K562 (cell line): ENCODE results near the gene EIF4E2. TPM values are rescaled to one million over a fixed set of nuclear protein-coding genes. Genes with fewer than 3 reads are reported as not detected.

Experiments
- ATAC-seq: fragments of 200-7000 bp; cut with Tn5 transposase; 3 replicates; pipeline ENCODE4 v1.9.1; 2020; ENCODE audit warnings: moderate library complexity
- BruUV-seq: library from RNA; stranded (reverse); fragments of 400-500 nt; replicated peaks from 2 replicates; lab custom pipeline; 2021; lab: Mats Ljungman, UMichigan
- CTCF ChIA-PET: fragments of 300-600 bp; formaldehyde crosslinking; extraction: SDS; loops from one replicate; lab custom pipeline; 2021; ENCODE audit warnings: low intra/inter-chr PET ratio; lab: Yijun Ruan, JAX
- POLR2A ChIA-PET: fragments of 300-600, 350-650 bp; sonication (Branson Sonifier 250); formaldehyde crosslinking; extraction: SDS; loops from one replicate; lab custom pipeline; 2021; ENCODE audit warnings: antibody characterized with exemption, inconsistent platforms; lab: Yijun Ruan, JAX
- DNase-seq, 4 experiments: peaks; one replicate each; pipeline versions ENCODE4 v3.0.0 to v3.0.0-alpha.2; 2011 to 2018; ENCODE audit warnings: low spot score in 3 of 4, mixed read lengths in 3 of 4; ENCODE audit errors: extremely low read depth in 1 of 4
- FAIRE-seq: peaks from 2 replicates; lab custom pipeline; 2011; peaks lifted over from hg19 to GRCh38; lab: Jason Lieb, UNC
- H2AFZ ChIP-seq: 2 replicates; pipeline ENCODE4 v1.6.0; 2011; ENCODE audit warnings: low read depth, low read length, control low read depth, inconsistent platforms
- H3K27ac ChIP-seq: fragments of 200-600 bp; 3 replicates; pipeline ENCODE4 v1.8.0; 2011; ENCODE audit warnings: low read depth, mild to moderate bottlenecking, control low read depth, inconsistent platforms, low read length, moderate library complexity, mixed read lengths; ENCODE audit errors: extremely low read depth
- H3K27me3 ChIP-seq, 2 experiments: fragments of 300-600 bp in 1 of 2; 2 replicates in 1 of 2; 3 replicates in 1 of 2; pipeline versions ENCODE4 v1.6.0 to v1.8.0; 2011; ENCODE audit warnings: inconsistent platforms in 2 of 2, low read length in 2 of 2, mild to moderate bottlenecking in 1 of 2, mixed read lengths in 1 of 2, moderate library complexity in 1 of 2; ENCODE audit not compliant: control insufficient read depth in 2 of 2, insufficient read depth in 2 of 2
- H3K36me3 ChIP-seq: fragments of 300-600 bp; 3 replicates; pipeline ENCODE4 v1.8.0; 2011; ENCODE audit warnings: mild to moderate bottlenecking, low read length, inconsistent platforms; ENCODE audit not compliant: control insufficient read depth, insufficient read depth
- H3K4me1 ChIP-seq, 2 experiments: fragments of 200-600 bp in 1 of 2; replicated peaks in 1 of 2; 2 replicates in 1 of 2; 3 replicates in 1 of 2; pipeline versions ENCODE4 v1.5.1 to v1.8.0; 2011; ENCODE audit warnings: inconsistent platforms in 2 of 2, low read length in 2 of 2, mild to moderate bottlenecking in 1 of 2, mixed read lengths in 1 of 2, moderate library complexity in 1 of 2; ENCODE audit not compliant: control insufficient read depth in 2 of 2, insufficient read depth in 2 of 2
- H3K4me2 ChIP-seq: 2 replicates; pipeline ENCODE4 v1.6.1; 2011; ENCODE audit warnings: low read length, control low read depth, inconsistent platforms, mixed read lengths; ENCODE audit not compliant: insufficient read depth
- H3K4me3 ChIP-seq: fragments of 200-600 bp; sonication (generic), shearing (Covaris generic); 2 replicates; pipeline ENCODE4 v1.5.1; 2016; ENCODE audit warnings: control low read depth, inconsistent platforms
- H3K79me2 ChIP-seq: fragments of 200-600 bp; 3 replicates; pipeline ENCODE4 v1.8.0; 2011; ENCODE audit warnings: low read length, inconsistent platforms; ENCODE audit not compliant: control insufficient read depth, insufficient read depth
- H3K9ac ChIP-seq, 2 experiments: 2 replicates each; pipeline versions ENCODE4 v1.6.0 to v1.6.1; 2011; ENCODE audit warnings: low read depth in 2 of 2, low read length in 2 of 2, control low read depth in 1 of 2, inconsistent platforms in 1 of 2, mild to moderate bottlenecking in 1 of 2, mixed read lengths in 1 of 2; ENCODE audit not compliant: insufficient read depth in 1 of 2
- H3K9me1 ChIP-seq: one replicate; pipeline ENCODE4 v1.6.0; 2011; ENCODE audit warnings: inconsistent platforms, mild to moderate bottlenecking, low read length, moderate library complexity; ENCODE audit not compliant: control insufficient read depth, insufficient read depth
- H3K9me3 ChIP-seq: replicated peaks from 2 replicates; pipeline ENCODE4 v1.5.1; 2011; ENCODE audit warnings: low read depth, low read length, inconsistent platforms; ENCODE audit not compliant: control insufficient read depth, insufficient read depth
- H4K20me1 ChIP-seq: replicated peaks from 2 replicates; pipeline ENCODE4 v1.6.1; 2011; ENCODE audit warnings: low read length, inconsistent platforms, mixed read lengths; ENCODE audit not compliant: control insufficient read depth, insufficient read depth
- ADNP ChIP-seq: fragments of 200-800 bp; sonication (Bioruptor generic); IDR thresholded peaks from 2 replicates; pipeline ENCODE4 v1.6.1; 2016; ENCODE audit warnings: missing genetic modification characterization, missing compliant biosample characterization
- CBX8 ChIP-seq: fragments of 200-600 bp; sonication (generic); IDR thresholded peaks from 2 replicates; pipeline ENCODE4 v1.6.1; 2012; ENCODE audit warnings: borderline replicate concordance, mixed run types, low read depth, mild to moderate bottlenecking, moderate library complexity, mixed read lengths, low read length, control low read depth, inconsistent platforms; ENCODE audit not compliant: poor library complexity, severe bottlenecking; ENCODE audit errors: extremely low read depth
- COPS2 ChIP-seq: fragments of 450-650 bp; conservative IDR thresholded peaks from 2 replicates; pipeline ENCODE4 v1.6.1; 2016; ENCODE audit warnings: mild to moderate bottlenecking, moderate library complexity
- CXXC5 ChIP-seq: fragments of 250-450 bp; sonication (Bioruptor Pico); IDR thresholded peaks from 2 replicates; pipeline ENCODE4 v1.8.0; 2022; ENCODE audit warnings: inconsistent platforms, mild to moderate bottlenecking, moderate library complexity
- DIDO1 ChIP-seq: fragments of 450-650 bp; IDR thresholded peaks from 2 replicates; pipeline ENCODE4 v1.6.1; 2016; ENCODE audit warnings: low read depth, missing biosample characterization, missing genetic modification characterization
- ESRRA ChIP-seq: fragments of 450-650 bp; IDR thresholded peaks from 2 replicates; pipeline ENCODE4 v1.6.1; 2014; ENCODE audit warnings: low read depth, mild to moderate bottlenecking, moderate library complexity, borderline replicate concordance
- HDAC6 ChIP-seq: IDR thresholded peaks from 2 replicates; pipeline ENCODE4 v1.6.1; 2012; ENCODE audit warnings: low read depth, mild to moderate bottlenecking, control low read depth, inconsistent platforms, low read length, moderate library complexity
- JUN ChIP-seq, 2 experiments: sonication (generic) in 1 of 2; formaldehyde crosslinking in 1 of 2; IDR thresholded peaks; 2 replicates each; pipeline versions ENCODE4 v1.6.1 to v1.8.0; 2012 to 2022; ENCODE audit warnings: borderline replicate concordance in 2 of 2, mild to moderate bottlenecking in 2 of 2, improper control_type of control experiment in 1 of 2, low read depth in 1 of 2, low read length in 1 of 2, missing genetic modification reagents in 1 of 2
- KLF10 ChIP-seq: fragments of 250-450 bp; sonication (Bioruptor Pico); IDR thresholded peaks from 2 replicates; pipeline ENCODE4 v1.6.1; 2021; ENCODE audit warnings: matching md5 sums
- MCM7 ChIP-seq, 2 experiments: fragments of 450-650 bp; IDR thresholded peaks; 2 replicates each; pipeline ENCODE4 v1.6.1; 2016 to 2018
- MTA3 ChIP-seq: fragments of 450-650 bp; formaldehyde crosslinking; IDR thresholded peaks from 2 replicates; pipeline ENCODE4 v1.6.1; 2017; ENCODE audit warnings: mild to moderate bottlenecking, borderline replicate concordance
- NCOA6 ChIP-seq: fragments of 450-650 bp; IDR thresholded peaks from 2 replicates; pipeline ENCODE4 v1.6.1; 2017; ENCODE audit warnings: mild to moderate bottlenecking
- NUFIP1 ChIP-seq: fragments of 450-650 bp; IDR thresholded peaks from 2 replicates; pipeline ENCODE4 v1.6.1; 2018; ENCODE audit not compliant: partially characterized antibody
- PPARD ChIP-seq: fragments of 250-450 bp; sonication (Bioruptor Pico); IDR thresholded peaks from 2 replicates; pipeline ENCODE4 v1.8.0; 2022; ENCODE audit warnings: inconsistent platforms, mild to moderate bottlenecking, moderate library complexity
- RFX7 ChIP-seq: fragments of 250-450 bp; sonication (Bioruptor Pico); IDR thresholded peaks from 2 replicates; pipeline ENCODE4 v1.5.1; 2021; ENCODE audit warnings: mild to moderate bottlenecking
- ZNF347 ChIP-seq: fragments of 450-650 bp; formaldehyde crosslinking; IDR thresholded peaks from 2 replicates; pipeline ENCODE4 v1.4.0; 2020; ENCODE audit warnings: low read depth, mild to moderate bottlenecking, moderate library complexity
- ZNF740 ChIP-seq, 3 experiments: fragments of 200-800 bp in 1 of 3; sonication (Bioruptor generic) in 1 of 3; sonication (generic) in 1 of 3; formaldehyde crosslinking in 1 of 3; IDR thresholded peaks; 2 replicates each; pipeline versions ENCODE4 v1.6.1 to v1.8.0; 2016 to 2022; ENCODE audit warnings: mild to moderate bottlenecking in 2 of 3, missing compliant biosample characterization in 2 of 3, missing genetic modification characterization in 2 of 3, missing genetic modification reagents in 1 of 3
- ZNF764 ChIP-seq: fragments of 250-450 bp; sonication (Bioruptor Pico); IDR thresholded peaks from 2 replicates; pipeline ENCODE4 v1.4.0; 2020; ENCODE audit warnings: low read depth, mild to moderate bottlenecking, moderate library complexity
- WGBS: fragments of 100-300 bp; shearing (Covaris generic); methylation state at CpG from one replicate; pipeline ENCODE4 v1.1.6; 2016; ENCODE audit warnings: low coverage, mixed read lengths; ENCODE audit not compliant: insufficient coverage; ENCODE audit errors: missing lambda C conversion rate; 5-methylcytosine and 5-hydroxymethylcytosine counted together
- in situ Hi-C: fragments of 300-500 bp; cut with MboI; formaldehyde crosslinking; loops from 4 replicates; pipeline ENCODE4 v1.15.0; 2018; ENCODE audit warnings: inconsistent platforms, mixed read lengths
- intact Hi-C: fragments of 100-400 bp; cut with micrococcal nuclease; formaldehyde crosslinking; loops from 2 replicates; pipeline ENCODE4 v1.14.2; 2022
- polyA plus RNA-seq, 8 experiments: library from polyadenylated mRNA; depleted of rRNA in 4 of 8; stranded (reverse) in 5 of 8; unstranded in 3 of 8; fragments of >200 nt; fragmentation: Nextera tagmentation in 2 of 8; fragmentation: Illumina TruSeq in 1 of 8; extraction: Ambion mirVana in 2 of 8; extraction: Trizol in 1 of 8; gene quantifications; 2 replicates each; pipeline versions ENCODE4 v1.2.1 to v1.2.3, GENCODE V29; 2011 to 2014; ENCODE audit warnings: inconsistent platforms in 1 of 8, missing spikeins in 1 of 8
- total RNA-seq, 7 experiments: library from RNA; depleted of rRNA in 6 of 7; stranded (reverse); fragments of >200 nt in 6 of 7; fragmentation: Illumina TruSeq in 2 of 7; extraction: Trizol in 2 of 7; gene quantifications; 2 replicates each; pipeline versions ENCODE4 v1.2.1 to v1.2.3, GENCODE V29; 2011 to 2021; ENCODE audit warnings: low replicate concordance in 1 of 7
- TF ChIP-seq, protein P1 (sequence below): fragments of 450-650 bp; IDR thresholded peaks from 2 replicates; pipeline ENCODE4 v1.6.1; 2016; ENCODE audit warnings: antibody characterized with exemption

Gene EIF4E2
- total and polyA plus RNA-seq, 9 of the 15 experiments (the other 6 are each of a cell fraction or from before 2014, with no cell fraction given): 33.9 to 169 (median 77.5) TPM

DNA sequence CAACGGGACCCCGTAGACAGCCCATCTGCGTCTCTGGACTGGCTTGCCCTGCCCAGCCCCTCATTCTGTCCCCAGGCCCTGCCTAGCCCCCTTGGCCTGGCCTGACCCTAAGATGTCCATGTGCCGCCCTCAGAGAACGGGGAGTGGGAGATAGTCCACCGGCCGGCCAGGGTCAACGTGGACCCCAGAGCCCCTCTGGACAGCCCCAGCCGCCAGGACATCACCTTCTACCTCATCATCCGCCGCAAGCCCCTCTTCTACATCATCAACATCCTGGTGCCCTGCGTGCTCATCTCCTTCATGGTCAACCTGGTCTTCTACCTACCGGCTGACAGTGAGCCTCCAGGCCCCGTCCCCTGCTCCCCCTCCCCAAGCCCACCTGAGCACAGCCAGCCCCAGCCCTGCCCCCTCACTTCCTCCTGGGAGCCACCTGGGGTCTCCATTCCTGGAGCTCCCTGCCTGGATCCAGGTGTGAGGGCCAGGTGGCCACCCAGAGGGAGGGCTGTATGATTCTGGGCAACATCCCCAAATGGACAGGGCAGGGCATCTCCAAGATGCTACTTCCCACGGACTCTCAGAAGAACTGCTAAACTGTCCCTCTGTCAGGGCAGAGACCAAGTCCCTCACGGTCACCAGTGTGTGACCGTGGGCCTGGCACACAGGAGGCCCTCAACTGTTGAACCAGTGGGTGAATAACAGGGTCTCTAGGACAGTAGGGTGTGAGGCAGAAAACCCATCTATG is 20.5 kb upstream of the EIF4E2 start:
- H3K4me1 ChIP-seq: peaks cover 0 to 3% of the 10 kb centered on the region in 2 experiments; a peak in 2 of 5 replicates
- H4K20me1 ChIP-seq: no peaks in the 10 kb centered on the region
- WGBS: 7% methylated on average over 12 of the region's 17 CpGs
- FAIRE-seq (no peak), DNase-seq (no peak), ATAC-seq (no peak)
- intact Hi-C loops (no loop called here), in situ Hi-C loops (no loop called here)
- H3K9me1 ChIP-seq: no peaks in the 10 kb centered on the region
- POLR2A ChIA-PET: no interaction called here
- peaks cover 0 to 33% of the 10 kb centered on the region in 2 experiments; a peak in 2 of 5 replicates for H3K27me3 ChIP-seq
- H3K27ac ChIP-seq: no peak overlapping the region
- TF ChIP-seq, protein P1, sequence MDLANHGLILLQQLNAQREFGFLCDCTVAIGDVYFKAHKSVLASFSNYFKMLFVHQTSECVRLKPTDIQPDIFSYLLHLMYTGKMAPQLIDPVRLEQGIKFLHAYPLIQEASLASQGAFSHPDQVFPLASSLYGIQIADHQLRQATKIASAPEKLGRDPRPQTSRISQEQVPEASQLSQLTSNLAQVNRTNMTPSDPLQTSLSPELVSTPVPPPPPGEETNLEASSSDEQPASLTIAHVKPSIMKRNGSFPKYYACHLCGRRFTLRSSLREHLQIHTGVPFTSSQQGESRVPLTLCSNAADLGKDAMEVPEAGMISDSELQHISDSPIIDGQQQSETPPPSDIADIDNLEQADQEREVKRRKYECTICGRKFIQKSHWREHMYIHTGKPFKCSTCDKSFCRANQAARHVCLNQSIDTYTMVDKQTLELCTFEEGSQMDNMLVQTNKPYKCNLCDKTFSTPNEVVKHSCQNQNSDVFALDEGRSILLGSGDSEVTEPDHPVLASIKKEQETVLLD: no peak
- TF ChIP-seq NCOA6 (no peak), MTA3 (no peak), ADNP (tag) (no peak), HDAC6 (no peak), CXXC5 (CRISPR knock-in tag) (no peak), KLF10 (CRISPR knock-in tag) (no peak), DIDO1 (tag) (no peak), ZNF740 (CRISPR knock-in tag; IDR thresholded peaks at IDR 0.05) (no peak), ZNF740 (tag; IDR thresholded peaks at IDR 0.05) (no peak), PPARD (no peak), ZNF347 (CRISPR knock-in tag) (no peak), JUN (IDR thresholded peaks at IDR 0.05; ENCODE audit: borderline replicate concordance, low read depth, low read length) (no peak), JUN (CRISPR knock-in tag; IDR thresholded peaks at IDR 0.05; ENCODE audit: borderline replicate concordance) (no peak), MCM7 (IDR thresholded peaks at IDR 0.05) (no peak), ZNF764 (CRISPR knock-in tag) (no peak), NUFIP1 (no peak), CBX8 (no peak), ESRRA (no peak), COPS2 (no peak), RFX7 (CRISPR knock-in tag) (no peak)
- H3K4me3 ChIP-seq: no peak overlapping the region
- H3K9me3 ChIP-seq: no peaks in the 10 kb centered on the region
- H3K36me3 ChIP-seq: no peaks in the 10 kb centered on the region
- CTCF ChIA-PET: no interaction called here
- no TSS peak for BruUV-seq
- no peak overlapping the region for H3K9ac ChIP-seq
- no peak overlapping the region for H3K4me2 ChIP-seq
- H2AFZ ChIP-seq: no peak overlapping the region
- H3K79me2 ChIP-seq: no peaks in the 10 kb centered on the region
